ENCODE data around the gene GSPT1. TPM values are rescaled to one million over a fixed set of nuclear protein-coding genes. Genes with fewer than 3 reads are reported as not detected.

GSPT1 gene
- total and polyA plus RNA-seq, 9 of the 15 experiments (the other 6 are each of a cell fraction or from before 2014, with no cell fraction given) = 63.8 to 269 (median 148) TPM

DNA sequence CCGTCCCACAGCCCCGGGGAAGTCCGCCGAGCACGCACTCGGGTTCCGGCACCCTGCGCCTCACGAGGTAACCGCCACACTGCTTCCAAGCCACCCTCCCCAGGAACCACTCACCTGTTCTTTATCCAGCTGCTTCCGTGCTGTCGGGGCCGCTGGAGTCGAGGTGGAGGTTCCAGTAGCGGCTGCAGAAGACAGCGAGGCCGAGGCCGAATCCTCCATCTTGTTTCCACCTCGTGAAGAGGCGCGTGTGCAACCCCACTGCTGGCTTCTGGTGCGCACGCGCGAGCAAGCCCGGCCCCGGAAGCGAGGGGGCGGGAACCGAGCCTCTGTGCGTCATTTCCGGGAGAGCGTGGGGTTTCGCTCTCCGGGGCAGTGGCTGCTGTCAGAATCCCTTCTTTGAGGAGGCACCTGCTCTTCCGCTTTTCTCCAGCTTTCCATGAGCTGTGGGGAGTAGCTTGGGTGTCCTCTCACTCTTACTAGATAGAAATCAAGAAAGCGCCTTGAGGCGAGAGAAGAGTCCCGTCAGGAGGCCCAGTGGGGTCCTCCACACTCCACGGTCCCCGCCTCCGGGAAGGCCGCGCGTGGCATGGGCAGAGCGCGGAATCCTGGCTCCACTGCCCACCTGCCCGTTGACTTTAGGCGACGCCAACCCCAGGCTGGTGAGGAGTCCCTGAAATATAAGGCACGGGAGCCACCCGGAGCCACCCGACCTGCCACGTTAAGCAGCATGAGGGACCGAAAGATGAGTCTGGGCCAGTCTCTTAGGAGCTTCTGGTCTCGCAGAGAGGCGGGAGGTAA lies 64.3 kb downstream of the GSPT1 start, which contains the start of gene RSL1D1 (continued):
- TF ChIP-seq HLTF (IDR thresholded peaks at IDR 0.05) = no peak
- TF ChIP-seq HCFC1 (IDR thresholded peaks at IDR 0.05; ENCODE audit: low read depth, low read length) = peak; percentile 69
- 0 out of 2 replicates have a peak, but pooled peaks have one; percentile 25 for TF ChIP-seq DMBX1 (CRISPR knock-in tag; IDR thresholded peaks at IDR 0.05; ENCODE audit: borderline replicate concordance)
- peak; percentile 46; the same call in 1 of the 2 replicates for TF ChIP-seq STAG1 (CRISPR knock-in tag; IDR thresholded peaks at IDR 0.05; ENCODE audit: borderline replicate concordance)
- no peak for TF ChIP-seq U2AF1 (optimal IDR thresholded peaks at IDR 0.05; ENCODE audit: low read depth, low read length)
- TF ChIP-seq TAF1 (IDR thresholded peaks at IDR 0.05; ENCODE audit: control insufficient read depth, extremely low read depth, insufficient read depth, low read length, severe bottlenecking) = peak; percentile 96
- 0 out of 2 replicates have a peak, but pooled peaks have one; percentile 10 for TF ChIP-seq HDGF (IDR thresholded peaks at IDR 0.05)
- TF ChIP-seq CHD2 (IDR thresholded peaks at IDR 0.05; ENCODE audit: low read depth, low read length) = no peak
- peak; percentile 98 for TF ChIP-seq GABPA (tag; conservative IDR thresholded peaks at IDR 0.05; ENCODE audit: low read depth)
- TF ChIP-seq, protein P1, sequence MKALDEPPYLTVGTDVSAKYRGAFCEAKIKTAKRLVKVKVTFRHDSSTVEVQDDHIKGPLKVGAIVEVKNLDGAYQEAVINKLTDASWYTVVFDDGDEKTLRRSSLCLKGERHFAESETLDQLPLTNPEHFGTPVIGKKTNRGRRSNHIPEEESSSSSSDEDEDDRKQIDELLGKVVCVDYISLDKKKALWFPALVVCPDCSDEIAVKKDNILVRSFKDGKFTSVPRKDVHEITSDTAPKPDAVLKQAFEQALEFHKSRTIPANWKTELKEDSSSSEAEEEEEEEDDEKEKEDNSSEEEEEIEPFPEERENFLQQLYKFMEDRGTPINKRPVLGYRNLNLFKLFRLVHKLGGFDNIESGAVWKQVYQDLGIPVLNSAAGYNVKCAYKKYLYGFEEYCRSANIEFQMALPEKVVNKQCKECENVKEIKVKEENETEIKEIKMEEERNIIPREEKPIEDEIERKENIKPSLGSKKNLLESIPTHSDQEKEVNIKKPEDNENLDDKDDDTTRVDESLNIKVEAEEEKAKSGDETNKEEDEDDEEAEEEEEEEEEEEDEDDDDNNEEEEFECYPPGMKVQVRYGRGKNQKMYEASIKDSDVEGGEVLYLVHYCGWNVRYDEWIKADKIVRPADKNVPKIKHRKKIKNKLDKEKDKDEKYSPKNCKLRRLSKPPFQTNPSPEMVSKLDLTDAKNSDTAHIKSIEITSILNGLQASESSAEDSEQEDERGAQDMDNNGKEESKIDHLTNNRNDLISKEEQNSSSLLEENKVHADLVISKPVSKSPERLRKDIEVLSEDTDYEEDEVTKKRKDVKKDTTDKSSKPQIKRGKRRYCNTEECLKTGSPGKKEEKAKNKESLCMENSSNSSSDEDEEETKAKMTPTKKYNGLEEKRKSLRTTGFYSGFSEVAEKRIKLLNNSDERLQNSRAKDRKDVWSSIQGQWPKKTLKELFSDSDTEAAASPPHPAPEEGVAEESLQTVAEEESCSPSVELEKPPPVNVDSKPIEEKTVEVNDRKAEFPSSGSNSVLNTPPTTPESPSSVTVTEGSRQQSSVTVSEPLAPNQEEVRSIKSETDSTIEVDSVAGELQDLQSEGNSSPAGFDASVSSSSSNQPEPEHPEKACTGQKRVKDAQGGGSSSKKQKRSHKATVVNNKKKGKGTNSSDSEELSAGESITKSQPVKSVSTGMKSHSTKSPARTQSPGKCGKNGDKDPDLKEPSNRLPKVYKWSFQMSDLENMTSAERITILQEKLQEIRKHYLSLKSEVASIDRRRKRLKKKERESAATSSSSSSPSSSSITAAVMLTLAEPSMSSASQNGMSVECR (CRISPR knock-in tag; IDR thresholded peaks at IDR 0.05) = peak; percentile 79
- TF ChIP-seq HMGN3 (IDR thresholded peaks at IDR 0.05; ENCODE audit: borderline replicate concordance, extremely low read depth, insufficient read length, low read depth, low read length) = peak; percentile 46
- peak; percentile 93 for TF ChIP-seq NFRKB (IDR thresholded peaks at IDR 0.05; ENCODE audit: low read depth)
- TF ChIP-seq SAP30 (IDR thresholded peaks at IDR 0.05; ENCODE audit: borderline replicate concordance, insufficient read depth, low read depth, low read length, poor library complexity, severe bottlenecking) = peak; percentile 74
- peak; percentile 50 for TF ChIP-seq NFIC (IDR thresholded peaks at IDR 0.05)
- TF ChIP-seq ZZZ3 (IDR thresholded peaks at IDR 0.05) = no peak
- TF ChIP-seq SNIP1 (IDR thresholded peaks at IDR 0.05; ENCODE audit: low read depth) = no peak
- no peak for TF ChIP-seq SIX5 (IDR thresholded peaks at IDR 0.05; ENCODE audit: borderline replicate concordance in 1 of 2, insufficient read depth in 1 of 2, low read depth in 1 of 2, low read length in 2 of 2)
- peak; percentile 60; the same call in 1 of the 2 replicates for TF ChIP-seq ZNF766 (CRISPR knock-in tag; conservative IDR thresholded peaks at IDR 0.05)
- TF ChIP-seq, protein P2, sequence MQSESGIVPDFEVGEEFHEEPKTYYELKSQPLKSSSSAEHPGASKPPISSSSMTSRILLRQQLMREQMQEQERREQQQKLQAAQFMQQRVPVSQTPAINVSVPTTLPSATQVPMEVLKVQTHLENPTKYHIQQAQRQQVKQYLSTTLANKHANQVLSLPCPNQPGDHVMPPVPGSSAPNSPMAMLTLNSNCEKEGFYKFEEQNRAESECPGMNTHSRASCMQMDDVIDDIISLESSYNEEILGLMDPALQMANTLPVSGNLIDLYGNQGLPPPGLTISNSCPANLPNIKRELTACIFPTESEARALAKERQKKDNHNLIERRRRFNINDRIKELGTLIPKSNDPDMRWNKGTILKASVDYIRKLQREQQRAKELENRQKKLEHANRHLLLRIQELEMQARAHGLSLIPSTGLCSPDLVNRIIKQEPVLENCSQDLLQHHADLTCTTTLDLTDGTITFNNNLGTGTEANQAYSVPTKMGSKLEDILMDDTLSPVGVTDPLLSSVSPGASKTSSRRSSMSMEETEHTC (IDR thresholded peaks at IDR 0.05) = 0 out of 2 replicates have a peak, but pooled peaks have one; percentile 30
- no peak for TF ChIP-seq NFIX (CRISPR knock-in tag; IDR thresholded peaks at IDR 0.05; ENCODE audit: low read depth)
- no peak for TF ChIP-seq ZNF551 (CRISPR knock-in tag; IDR thresholded peaks at IDR 0.05)
- TF ChIP-seq ZNF561 (CRISPR knock-in tag; conservative IDR thresholded peaks at IDR 0.05) = no peak
- 0 out of 2 replicates have a peak, but pooled peaks have one; percentile 24 for TF ChIP-seq ZNF282 (CRISPR knock-in tag; IDR thresholded peaks at IDR 0.05)
- peak; percentile 97 for TF ChIP-seq SUPT5H (IDR thresholded peaks at IDR 0.05)

Measured in K562 (cell line).